ENCODE data around the gene SLC35A3.
A peak's percentile ranks its signal among the peaks of the same experiment; 100 is the strongest.
"Not testable (repeated sequence)": the region's sequence is repeated elsewhere in the genome, so short reads cannot be mapped to it uniquely, and the experiment has no call there.

The SLC35A3 gene

DNA sequence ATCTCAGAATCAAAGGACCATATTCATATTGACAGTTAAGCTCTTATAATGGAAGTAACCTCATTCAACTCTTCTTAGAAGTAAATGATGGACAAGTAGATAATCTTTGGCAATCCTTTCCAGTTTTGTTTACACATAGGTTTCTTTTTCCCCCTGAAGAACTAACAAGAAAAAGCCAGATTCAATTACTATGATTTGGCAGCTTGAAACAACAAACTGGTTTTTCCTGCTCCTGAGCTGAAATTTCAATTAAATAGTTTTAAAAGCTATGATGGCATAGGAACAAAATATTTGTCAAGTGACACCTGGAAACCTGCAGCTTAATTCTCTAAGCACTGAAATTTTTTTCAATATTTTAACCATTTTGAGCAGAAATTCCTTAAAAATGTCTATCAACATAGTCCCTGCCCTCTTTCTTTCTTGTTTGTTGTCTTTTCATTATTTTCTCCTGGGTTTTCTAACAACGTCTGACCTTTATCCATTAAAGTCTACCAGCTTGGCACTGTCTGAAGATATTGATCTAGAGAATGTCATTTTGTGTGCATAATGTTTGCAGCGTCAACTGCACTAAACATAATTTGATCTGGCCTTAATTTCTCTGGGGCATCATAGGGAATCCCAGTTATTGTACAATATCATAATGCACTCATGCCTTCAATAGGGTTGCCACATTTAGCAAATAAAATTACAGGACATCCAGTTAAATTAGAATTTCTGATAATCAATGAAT, 4.0 kb upstream of the SLC35A3 start:
- intact Hi-C loops (cut with DNase I; ENCODE audit: low total_unique reads): no loop called here
- DNase-seq: no peak
- TF ChIP-seq, protein P1, sequence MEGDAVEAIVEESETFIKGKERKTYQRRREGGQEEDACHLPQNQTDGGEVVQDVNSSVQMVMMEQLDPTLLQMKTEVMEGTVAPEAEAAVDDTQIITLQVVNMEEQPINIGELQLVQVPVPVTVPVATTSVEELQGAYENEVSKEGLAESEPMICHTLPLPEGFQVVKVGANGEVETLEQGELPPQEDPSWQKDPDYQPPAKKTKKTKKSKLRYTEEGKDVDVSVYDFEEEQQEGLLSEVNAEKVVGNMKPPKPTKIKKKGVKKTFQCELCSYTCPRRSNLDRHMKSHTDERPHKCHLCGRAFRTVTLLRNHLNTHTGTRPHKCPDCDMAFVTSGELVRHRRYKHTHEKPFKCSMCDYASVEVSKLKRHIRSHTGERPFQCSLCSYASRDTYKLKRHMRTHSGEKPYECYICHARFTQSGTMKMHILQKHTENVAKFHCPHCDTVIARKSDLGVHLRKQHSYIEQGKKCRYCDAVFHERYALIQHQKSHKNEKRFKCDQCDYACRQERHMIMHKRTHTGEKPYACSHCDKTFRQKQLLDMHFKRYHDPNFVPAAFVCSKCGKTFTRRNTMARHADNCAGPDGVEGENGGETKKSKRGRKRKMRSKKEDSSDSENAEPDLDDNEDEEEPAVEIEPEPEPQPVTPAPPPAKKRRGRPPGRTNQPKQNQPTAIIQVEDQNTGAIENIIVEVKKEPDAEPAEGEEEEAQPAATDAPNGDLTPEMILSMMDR (IDR thresholded peaks at IDR 0.05): no peak
- H3K27ac ChIP-seq: no peak overlapping the region
- no peaks in the 10 kb centered on the region for H3K9me3 ChIP-seq
- H3K36me3 ChIP-seq: no peaks in the 10 kb centered on the region
- no peaks in the 10 kb centered on the region for H3K27me3 ChIP-seq
- H3K4me1 ChIP-seq: peaks cover 0 to 12% (median 6%) of the 10 kb centered on the region in 4 donors
- no peak overlapping the region for H3K4me3 ChIP-seq

DNA sequence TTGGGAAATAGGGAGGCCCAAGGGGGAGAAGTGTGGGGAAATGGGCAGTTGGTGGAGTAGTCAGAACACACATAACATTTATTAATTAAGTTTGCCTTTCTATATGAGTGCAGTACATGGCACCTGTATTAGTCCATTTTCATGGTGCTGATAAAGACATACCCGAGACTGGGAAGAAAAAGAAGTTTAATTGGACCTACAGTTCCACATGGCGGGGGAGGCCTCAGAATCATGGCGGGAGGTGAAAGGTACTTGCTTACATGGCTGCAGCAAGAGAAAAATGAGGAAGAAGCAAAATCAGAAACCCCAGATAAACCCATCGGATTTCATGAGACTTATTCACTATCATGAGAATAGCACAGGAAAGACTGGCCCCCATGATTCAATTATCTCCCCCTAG, 1.6 kb upstream of the SLC35A3 start:
- H3K27me3 ChIP-seq: no peaks in the 10 kb centered on the region
- intact Hi-C loops (cut with DNase I; ENCODE audit: low total_unique reads): no loop called here

DNA sequence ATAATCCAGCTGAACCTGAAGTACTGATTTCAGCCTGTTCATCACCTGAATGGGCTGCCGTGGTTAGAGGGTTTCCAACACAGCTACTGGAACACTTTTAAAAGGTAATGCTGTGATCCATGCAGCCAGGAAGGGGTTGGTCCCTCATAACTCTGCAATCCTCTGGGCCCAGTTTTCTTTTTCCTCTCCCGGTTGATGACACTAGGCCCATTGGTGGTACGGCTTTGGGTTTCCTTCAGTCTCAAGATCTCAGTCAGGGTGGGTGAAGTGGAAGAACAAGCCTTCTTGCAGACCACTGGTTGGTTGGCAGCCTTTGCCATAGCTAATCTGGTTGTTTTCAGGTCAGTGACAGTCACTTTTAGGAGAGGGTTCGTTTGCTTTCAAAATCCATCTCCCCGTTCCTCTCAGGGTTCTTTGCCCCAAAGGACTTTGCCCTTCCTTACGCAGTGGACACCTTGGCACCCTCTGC, 502 bp upstream of the SLC35A3 start:
- Histone ChIP-seq H3K27ac (peak overlapping the region; percentile 65 to 85), H3K27me3 (no peaks in the 10 kb centered on the region), H3K36me3 (no peaks in the 10 kb centered on the region), H3K9me3 (no peaks in the 10 kb centered on the region), H3K4me3 (peak overlapping the region; percentile 75 to 97), H3K4me1 (peaks cover 0 to 18% (median 11%) of the 10 kb centered on the region in 4 donors)
- no peak for DNase-seq
- TF ChIP-seq, protein P1 (IDR thresholded peaks at IDR 0.05): no peak
- intact Hi-C loops (cut with DNase I; ENCODE audit: low total_unique reads): no loop called here

More for the DNA sequence above, 1.6 kb upstream of the SLC35A3 start:
- H3K36me3 ChIP-seq: no peaks in the 10 kb centered on the region
- no peaks in the 10 kb centered on the region for H3K9me3 ChIP-seq
- no peak for DNase-seq
- no peak overlapping the region for H3K27ac ChIP-seq
- TF ChIP-seq, protein P1 (IDR thresholded peaks at IDR 0.05): no peak
- H3K4me1 ChIP-seq: peaks cover 0 to 18% (median 11%) of the 10 kb centered on the region in 4 donors
- H3K4me3 ChIP-seq: no peak overlapping the region

DNA sequence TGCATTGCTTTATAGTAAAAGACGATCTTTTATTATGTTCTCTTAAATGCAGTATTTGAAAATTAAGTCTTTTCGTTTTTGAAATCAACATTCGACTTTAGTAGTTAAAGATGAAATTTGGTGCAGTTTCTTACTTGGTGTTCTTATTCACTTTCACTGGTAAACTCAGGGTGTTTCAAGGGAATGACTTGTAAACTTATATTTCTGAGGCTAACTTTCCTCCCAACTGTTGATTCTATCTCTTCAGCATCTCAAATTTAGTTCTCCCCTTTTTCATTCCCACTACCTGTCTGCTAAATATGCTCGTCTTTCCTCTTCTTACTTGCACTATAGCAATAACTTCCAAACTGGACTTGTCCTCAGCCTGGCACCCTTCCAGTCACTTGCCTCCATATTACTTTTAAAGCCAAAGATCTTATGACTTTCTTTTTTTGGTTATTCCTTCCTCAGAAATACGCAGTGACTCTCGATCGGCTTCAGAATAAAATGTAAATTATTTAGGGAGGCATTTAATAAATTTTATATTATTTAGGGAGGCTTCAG, 988 bp downstream of the SLC35A3 start:
- Histone ChIP-seq H3K27ac (peak overlapping the region; percentile 65 to 85), H3K36me3 (peaks cover 4 to 10% (median 7%) of the 10 kb centered on the region in 3 donors), H3K27me3 (no peaks in the 10 kb centered on the region), H3K9me3 (no peaks in the 10 kb centered on the region), H3K4me1 (peaks cover 0 to 18% (median 11%) of the 10 kb centered on the region in 4 donors), H3K4me3 (peak overlapping the region; percentile 75 to 97)
- no peak for DNase-seq
- intact Hi-C loops (cut with DNase I; ENCODE audit: low total_unique reads): no loop called here
- TF ChIP-seq, protein P1 (IDR thresholded peaks at IDR 0.05): no peak

DNA sequence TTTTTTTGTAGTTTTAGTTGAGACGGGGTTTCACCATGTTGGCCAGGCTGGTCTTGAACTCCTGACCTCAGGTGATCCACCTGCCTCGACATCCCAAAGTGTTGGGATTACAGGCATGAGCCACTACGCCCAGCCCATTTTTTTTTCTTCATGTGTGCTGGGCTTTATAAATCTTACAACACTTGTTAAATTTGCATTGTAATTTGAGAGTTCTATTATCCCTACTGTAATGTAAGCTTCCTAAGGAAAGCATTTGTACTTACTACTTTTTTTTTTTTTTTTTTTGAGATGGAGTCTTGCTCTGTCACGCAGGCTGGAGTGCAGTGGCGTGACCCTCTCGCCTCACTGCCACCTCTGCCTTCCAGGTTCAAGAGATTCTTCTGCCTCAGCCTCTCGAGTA, 2.3 kb downstream of the SLC35A3 start:
- H3K9me3 ChIP-seq; H3K27me3 ChIP-seq; H3K4me3 ChIP-seq; H3K27ac ChIP-seq; intact Hi-C loops (cut with DNase I; ENCODE audit: low total_unique reads); DNase-seq: not testable (repeated sequence)
- Histone ChIP-seq H3K36me3 (peaks cover 7 to 15% (median 10%) of the 10 kb centered on the region in 3 donors), H3K4me1 (peaks cover 0 to 18% (median 11%) of the 10 kb centered on the region in 4 donors)

DNA sequence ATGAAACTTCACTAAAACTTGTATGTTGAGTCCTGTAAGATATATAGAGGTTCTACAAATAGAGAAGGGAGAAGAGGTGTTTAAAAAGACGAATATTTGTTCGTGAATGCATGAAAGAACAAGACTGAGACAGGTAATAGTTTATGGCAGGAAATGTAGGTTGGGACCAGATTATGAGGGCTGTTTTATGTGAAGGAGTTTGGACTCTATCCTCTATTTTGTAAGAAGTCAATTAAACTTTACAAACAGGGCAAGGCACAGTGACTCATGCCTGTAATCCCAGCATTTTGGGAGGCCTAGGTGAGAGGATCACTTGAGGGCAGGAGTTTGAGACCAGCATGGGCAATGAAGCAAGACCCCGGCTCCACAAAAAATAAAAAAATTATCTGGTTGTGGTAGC, 5.7 kb downstream of the SLC35A3 start:
- Histone ChIP-seq H3K9me3 (no peaks in the 10 kb centered on the region), H3K4me3 (no peak overlapping the region), H3K36me3 (peaks cover 7 to 15% (median 10%) of the 10 kb centered on the region in 3 donors), H3K27ac (no peak overlapping the region), H3K27me3 (no peaks in the 10 kb centered on the region), H3K4me1 (peaks cover 0 to 11% (median 6%) of the 10 kb centered on the region in 4 donors)
- intact Hi-C loops (cut with DNase I; ENCODE audit: low total_unique reads): no loop called here
- TF ChIP-seq, protein P1 (IDR thresholded peaks at IDR 0.05): no peak
- no peak for DNase-seq

DNA sequence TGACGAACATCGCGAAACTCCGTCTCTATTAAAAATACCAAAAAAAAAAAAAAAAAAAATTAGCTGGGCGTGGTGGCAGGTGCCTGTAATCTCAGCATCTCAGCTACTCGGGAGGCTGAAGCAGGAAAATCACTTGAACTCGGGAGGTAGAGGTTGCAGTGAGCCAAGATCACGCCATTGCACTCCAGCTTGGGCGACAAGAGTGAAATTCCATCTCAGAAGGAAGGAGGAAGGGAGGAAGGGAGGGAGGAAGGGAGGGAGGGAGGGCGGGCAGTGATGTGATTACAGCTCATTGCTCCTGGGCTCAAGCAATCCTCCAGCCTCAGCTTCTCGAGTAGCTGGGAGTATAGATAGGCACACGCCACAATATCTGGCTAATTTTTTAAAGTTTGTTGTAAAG, 7.5 kb downstream of the SLC35A3 start:
- H3K4me3 ChIP-seq; intact Hi-C loops (cut with DNase I; ENCODE audit: low total_unique reads); H3K27ac ChIP-seq; H3K9me3 ChIP-seq; DNase-seq; H3K4me1 ChIP-seq; H3K27me3 ChIP-seq: not testable (repeated sequence)
- peaks cover 7 to 15% (median 10%) of the 10 kb centered on the region in 3 donors for H3K36me3 ChIP-seq

Measured in tibial artery (tissue), 4 donors.